Coronary artery (tissue), 2 donors: Measurements from ENCODE around the gene HEPACAM.
A peak's percentile ranks its signal among the peaks of the same experiment; 100 is the strongest.

Experiments used
- DNase-seq: peaks from one replicate; pipeline ENCODE4 v3.0.0-alpha.2; 2017; ENCODE audit warnings: low spot score
- H3K27ac ChIP-seq, 2 donors: fragments of 200-600 bp; sonication (generic); one replicate each; pipeline ENCODE4 v1.5.1; 2016 to 2019
- H3K4me3 ChIP-seq: fragments of 200-600 bp; sonication (generic); 2 replicates; pipeline ENCODE4 v1.5.1; 2016; ENCODE audit warnings: mild to moderate bottlenecking, moderate library complexity
- CTCF ChIP-seq: fragments of 200-600 bp; sonication (generic); IDR thresholded peaks from one replicate; pipeline ENCODE4 v1.5.1; 2019; ENCODE audit warnings: antibody characterized with exemption

Gene HEPACAM

GRCh38 chr11:124920356-124920755, 15.5 kb downstream of the HEPACAM start:
- H3K27ac ChIP-seq = no peak overlapping the region
- no peak for TF ChIP-seq CTCF
- no peak for DNase-seq
- H3K4me3 ChIP-seq = peak overlapping the region; percentile 82

GRCh38 chr11:124919898-124920297, 15.9 kb downstream of the HEPACAM start:
- DNase-seq = no peak
- no peak for TF ChIP-seq CTCF
- Histone ChIP-seq H3K27ac (no peak overlapping the region), H3K4me3 (no peak overlapping the region)

GRCh38 chr11:124918950-124919349, 16.9 kb downstream of the HEPACAM start, which contains the start of gene HEPN1:
TSS of gene HEPN1 (plus strand) at chr11:124919250.
- no peak for TF ChIP-seq CTCF
- no peak for DNase-seq
- H3K4me3 ChIP-seq = no peak within 1 kb of the TSS
- no peak within 1 kb of the TSS for H3K27ac ChIP-seq

- Histone ChIP-seq H3K27ac (no peak overlapping the region), H3K4me3 (no peak overlapping the region)
- no peak for TF ChIP-seq CTCF
- DNase-seq = no peak
Measured at GRCh38 chr11:124917115-124917637, 18.7 kb downstream of the HEPACAM start.

- DNase-seq = no peak
- no peak overlapping the region for H3K4me3 ChIP-seq
- H3K27ac ChIP-seq = no peak overlapping the region
- no peak for TF ChIP-seq CTCF
Measured at GRCh38 chr11:124916370-124916710, 19.5 kb downstream of the HEPACAM start.

- no peak for DNase-seq
- Histone ChIP-seq H3K27ac (no peak overlapping the region), H3K4me3 (no peak overlapping the region)
- no peak for TF ChIP-seq CTCF
Measured at GRCh38 chr11:124915541-124916369, 20.1 kb downstream of the HEPACAM start.

- Histone ChIP-seq H3K27ac (no peak overlapping the region), H3K4me3 (no peak overlapping the region)
- TF ChIP-seq CTCF = no peak
- DNase-seq = no peak
Measured at GRCh38 chr11:124902616-124903015, 33.2 kb downstream of the HEPACAM start.
